Breast epithelium (tissue), 3 donors: ENCODE data around the gene ZMYND8.
"Not testable (repeated sequence)": the region's sequence is repeated elsewhere in the genome, so short reads cannot be mapped to it uniquely, and the experiment has no call there.

Experiments used
- CTCF ChIP-seq, 3 donors: fragments of 450-650 bp; IDR thresholded peaks; one replicate each; pipeline ENCODE4 v1.5.1; 2016 to 2017; ENCODE audit warnings: antibody characterized with exemption in 3 of 3, mild to moderate bottlenecking in 3 of 3, moderate library complexity in 3 of 3
- POLR2A ChIP-seq: fragments of 450-650 bp; IDR thresholded peaks from one replicate; pipeline ENCODE4 v1.6.1; 2016; ENCODE audit warnings: antibody characterized with exemption, mild to moderate bottlenecking, moderate library complexity
- POLR2AphosphoS5 ChIP-seq, 3 donors: sonication (generic); formaldehyde crosslinking; IDR thresholded peaks; one replicate each; pipeline ENCODE4 v1.6.1; 2017; ENCODE audit warnings: antibody characterized with exemption in 3 of 3

GRCh38 chr20:47176217-47176616, 180.3 kb downstream of the ZMYND8 start:
- TF ChIP-seq CTCF (IDR thresholded peaks at IDR 0.05); POLR2A; POLR2AphosphoS5 (IDR thresholded peaks at IDR 0.05): not testable (repeated sequence)
